H9 (cell line): ENCODE measurements around the gene STARD7. TPM values are rescaled to one million over a fixed set of nuclear protein-coding genes. Genes with fewer than 3 reads are reported as not detected.
A peak's percentile ranks its signal among the peaks of the same experiment; 100 is the strongest.

ENCODE experiments used
- DNase-seq: peaks from one replicate; pipeline ENCODE4 v3.0.0-alpha.2; 2017
- H2AFZ ChIP-seq: one replicate; pipeline ENCODE4 v1.6.1; 2013; ENCODE audit warnings: mild to moderate bottlenecking, low read length, control low read depth, moderate library complexity
- H2AK5ac ChIP-seq: 2 replicates; pipeline ENCODE4 v1.6.1; 2013; ENCODE audit warnings: low read length, control low read depth, mixed read lengths; ENCODE audit not compliant: insufficient read length
- H2BK120ac ChIP-seq: one replicate; pipeline ENCODE4 v1.6.1; 2013; ENCODE audit warnings: low read depth, mild to moderate bottlenecking, low read length, control low read depth, inconsistent platforms; ENCODE audit not compliant: poor library complexity, severe bottlenecking
- H2BK12ac ChIP-seq: 2 replicates; pipeline ENCODE4 v1.6.1; 2013; ENCODE audit warnings: low read length, control low read depth, mixed read lengths, low read depth; ENCODE audit not compliant: insufficient read length
- H2BK15ac ChIP-seq: 2 replicates; pipeline ENCODE4 v1.6.1; 2013; ENCODE audit warnings: low read depth, low read length, control low read depth
- H2BK20ac ChIP-seq: one replicate; pipeline ENCODE4 v1.6.1; 2013; ENCODE audit warnings: low read depth, mild to moderate bottlenecking, low read length, control low read depth, inconsistent platforms; ENCODE audit not compliant: poor library complexity, severe bottlenecking
- H2BK5ac ChIP-seq: 2 replicates; pipeline ENCODE4 v1.6.1; 2013; ENCODE audit warnings: low read length, control low read depth, mixed read lengths; ENCODE audit not compliant: insufficient read length
- H3K14ac ChIP-seq: 2 replicates; pipeline ENCODE4 v1.6.1; 2013; ENCODE audit warnings: low read length, control low read depth; ENCODE audit not compliant: insufficient read depth
- H3K18ac ChIP-seq: 2 replicates; pipeline ENCODE4 v1.6.1; 2013; ENCODE audit warnings: low read depth, mild to moderate bottlenecking, mixed read lengths, low read length, control low read depth; ENCODE audit not compliant: insufficient read length
- H3K23ac ChIP-seq: 2 replicates; pipeline ENCODE4 v1.6.1; 2013; ENCODE audit warnings: low read length, control low read depth, mixed read lengths, low read depth; ENCODE audit not compliant: insufficient read length
- H3K23me2 ChIP-seq: 2 replicates; pipeline ENCODE4 v1.6.1; 2013; ENCODE audit warnings: low read depth, mild to moderate bottlenecking, mixed read lengths, low read length, control low read depth; ENCODE audit not compliant: insufficient read length, poor library complexity, severe bottlenecking
- H3K27ac ChIP-seq: 2 replicates; pipeline ENCODE4 v1.5.1; 2013; ENCODE audit warnings: low read length, control low read depth, mixed read lengths, low read depth; ENCODE audit not compliant: insufficient read length
- H3K27me3 ChIP-seq: 2 replicates; pipeline ENCODE4 v1.6.1; 2013; ENCODE audit warnings: low read length, control low read depth, inconsistent platforms; ENCODE audit not compliant: insufficient read depth
- H3K4ac ChIP-seq: 2 replicates; pipeline ENCODE4 v1.6.1; 2013; ENCODE audit warnings: low read depth, mild to moderate bottlenecking, control low read depth, inconsistent platforms, low read length, moderate library complexity
- H3K4me1 ChIP-seq: 2 replicates; pipeline ENCODE4 v1.6.1; 2013; ENCODE audit warnings: low read length, control low read depth, inconsistent platforms; ENCODE audit not compliant: insufficient read depth
- H3K4me2 ChIP-seq: 2 replicates; pipeline ENCODE4 v1.6.1; 2013; ENCODE audit warnings: low read length, control low read depth, mixed read lengths; ENCODE audit not compliant: insufficient read length, insufficient read depth
- H3K56ac ChIP-seq: 2 replicates; pipeline ENCODE4 v1.6.1; 2013; ENCODE audit warnings: low read depth, mild to moderate bottlenecking, mixed read lengths, low read length, control low read depth; ENCODE audit not compliant: insufficient read length
- H3K79me1 ChIP-seq: 2 replicates; pipeline ENCODE4 v1.6.1; 2013; ENCODE audit warnings: low read depth, mild to moderate bottlenecking, moderate library complexity, low read length, control low read depth, inconsistent platforms; ENCODE audit not compliant: insufficient read depth, poor library complexity, severe bottlenecking
- H3K79me2 ChIP-seq: 2 replicates; pipeline ENCODE4 v1.6.1; 2013; ENCODE audit warnings: low read length, control low read depth, inconsistent platforms; ENCODE audit not compliant: insufficient read depth
- H3K9ac ChIP-seq: 2 replicates; pipeline ENCODE4 v1.6.1; 2013; ENCODE audit warnings: low read length, control low read depth, mixed read lengths; ENCODE audit not compliant: insufficient read length; ENCODE audit errors: extremely low read depth
- H3K9me3 ChIP-seq: one replicate; pipeline ENCODE4 v1.6.1; 2013; ENCODE audit warnings: low read depth, low read length, inconsistent platforms; ENCODE audit not compliant: control insufficient read depth
- H3T11ph ChIP-seq: one replicate; pipeline ENCODE4 v1.6.1; 2013; ENCODE audit warnings: mild to moderate bottlenecking, low read length, control low read depth, inconsistent platforms
- H4K20me1 ChIP-seq: one replicate; pipeline ENCODE4 v1.6.1; 2013; ENCODE audit not compliant: control insufficient read depth, insufficient read length, insufficient read depth
- H4K5ac ChIP-seq: 2 replicates; pipeline ENCODE4 v1.6.1; 2013; ENCODE audit warnings: low read depth, mild to moderate bottlenecking, mixed read lengths, low read length, control low read depth; ENCODE audit not compliant: insufficient read length
- H4K8ac ChIP-seq: replicated peaks from 2 replicates; pipeline ENCODE4 v1.6.1; 2013; ENCODE audit warnings: low read length, control low read depth, mixed read lengths, low read depth; ENCODE audit not compliant: insufficient read length
- H4K91ac ChIP-seq: 2 replicates; pipeline ENCODE4 v1.6.1; 2013; ENCODE audit warnings: low read depth, mild to moderate bottlenecking, moderate library complexity, mixed read lengths, low read length, control low read depth; ENCODE audit not compliant: insufficient read length
- H3K27ac Mint-ChIP-seq, 3 experiments: 2 replicates in 2 of 3; 3 replicates in 1 of 3; pipeline ENCODE4 v1.8.0; 2020 to 2021; ENCODE audit warnings: mixed read lengths in 3 of 3, mild to moderate bottlenecking in 1 of 3, moderate library complexity in 1 of 3
- H3K27me3 Mint-ChIP-seq: 2 replicates; pipeline ENCODE4 v1.8.0; 2021; ENCODE audit warnings: low read depth, mild to moderate bottlenecking, moderate library complexity, mixed read lengths
- H3K36me3 Mint-ChIP-seq, 3 experiments: 2 replicates in 2 of 3; 3 replicates in 1 of 3; pipeline ENCODE4 v1.8.0; 2020 to 2021; ENCODE audit warnings: low read depth in 3 of 3, mixed read lengths in 3 of 3; ENCODE audit not compliant: insufficient read depth in 1 of 3
- H3K4me1 Mint-ChIP-seq, 2 experiments: 2 replicates each; pipeline ENCODE4 v1.8.0; 2020; ENCODE audit warnings: mixed read lengths in 2 of 2
- H3K4me3 Mint-ChIP-seq, 2 experiments: 2 replicates in 1 of 2; 3 replicates in 1 of 2; pipeline ENCODE4 v1.8.0; 2020 to 2021; ENCODE audit warnings: mild to moderate bottlenecking in 2 of 2, mixed read lengths in 2 of 2, moderate library complexity in 1 of 2
- H3K9me3 Mint-ChIP-seq, 2 experiments: 2 replicates in 1 of 2; 3 replicates in 1 of 2; pipeline ENCODE4 v1.8.0; 2020; ENCODE audit warnings: mild to moderate bottlenecking in 2 of 2, mixed read lengths in 2 of 2, moderate library complexity in 1 of 2
- WGBS: extraction: QIAGEN DNeasy Blood & Tissue Kit; methylation state at CpG from one replicate; pipeline ENCODE4 v1.1.7; 2013; ENCODE audit warnings: missing lambda C conversion rate, low lambda C conversion rate, mixed read lengths; ENCODE audit not compliant: insufficient read length; ENCODE audit errors: extremely low coverage; 5-methylcytosine and 5-hydroxymethylcytosine counted together
- total RNA-seq: library from RNA; stranded (reverse); gene quantifications from 2 replicates; pipeline ENCODE4 v1.2.1, GENCODE V29; 2021
- TF ChIP-seq, protein P1 (sequence below): fragments of 200-600 bp; sonication (generic); conservative IDR thresholded peaks from 3 replicates; pipeline ENCODE4 v1.8.0; 2021; ENCODE audit warnings: antibody characterized with exemption, mild to moderate bottlenecking

STARD7 gene
- total RNA-seq, 1 experiment from 2014 or later, result 212 TPM

DNA sequence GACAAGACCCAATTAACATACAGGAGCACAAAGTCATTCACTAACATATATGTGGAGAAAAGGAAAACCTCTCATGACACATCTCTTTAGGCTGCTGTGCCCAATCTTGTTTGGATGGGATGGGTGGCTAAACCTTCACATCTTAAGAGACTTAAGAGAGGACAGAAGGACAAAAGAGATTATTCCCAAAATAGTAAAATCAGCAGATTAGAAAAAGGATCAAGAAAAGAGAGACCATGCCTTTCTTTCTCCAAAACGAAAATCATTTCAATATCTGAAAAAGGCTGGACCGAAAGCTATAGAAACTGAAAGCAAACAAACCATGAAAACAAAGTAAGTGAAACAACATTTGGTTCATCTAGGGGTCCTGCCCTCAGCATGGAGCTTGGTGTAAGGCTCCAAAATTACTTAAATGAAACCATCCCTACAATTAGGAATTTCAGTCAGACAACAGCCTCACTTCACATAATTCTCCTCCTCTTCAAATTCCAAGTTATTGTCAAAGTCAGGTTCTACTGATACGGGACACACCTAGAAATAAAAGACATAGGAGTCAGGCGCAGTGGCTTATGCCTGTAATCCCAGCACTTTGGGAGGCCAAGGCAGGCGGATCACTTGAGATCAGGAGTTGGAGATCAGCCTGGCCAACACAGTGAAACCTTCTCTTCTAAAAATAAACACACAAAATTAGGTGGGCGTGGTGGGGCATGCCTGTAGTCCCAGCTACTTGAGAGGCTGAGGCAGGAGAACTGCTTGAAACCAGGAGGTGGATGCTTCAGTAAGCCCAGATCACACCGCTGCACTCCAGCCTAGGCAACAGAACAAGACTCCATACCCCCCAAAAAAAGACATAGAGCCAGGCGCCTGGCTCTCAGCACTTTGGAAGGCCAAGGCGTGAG is 5.2 kb downstream of the STARD7 start:
- peaks cover 62% of the 10 kb centered on the region in 2 experiments for H3K4me1 Mint-ChIP-seq
- H3K36me3 Mint-ChIP-seq, result peaks cover 11 to 17% (median 15%) of the 10 kb centered on the region in 3 experiments; a peak in 6 of 7 replicates
- H3K23ac ChIP-seq, result no peak overlapping the region
- H3K4me1 ChIP-seq, result peaks cover 6% of the 10 kb centered on the region; the same call in 1 of the 2 replicates
- no peaks in the 10 kb centered on the region for H4K20me1 ChIP-seq
- no peak for DNase-seq
- H2AK5ac ChIP-seq, result no peak overlapping the region
- H2BK5ac ChIP-seq, result no peak overlapping the region
- no peak overlapping the region for H3K56ac ChIP-seq
- no peaks in the 10 kb centered on the region for H3K27me3 ChIP-seq
- H3K4me3 Mint-ChIP-seq, result no peak overlapping the region
- no peak overlapping the region for H2BK12ac ChIP-seq
- H3K4ac ChIP-seq, result no peak overlapping the region
- H2BK20ac ChIP-seq, result no peak overlapping the region
- H3K79me1 ChIP-seq, result peaks cover 4% of the 10 kb centered on the region
- no peak overlapping the region for H4K91ac ChIP-seq
- H4K8ac ChIP-seq, result no peak overlapping the region
- no peak overlapping the region for H3T11ph ChIP-seq
- peaks cover 70% of the 10 kb centered on the region for H3K79me2 ChIP-seq
- no peak overlapping the region for H3K4me2 ChIP-seq
- H2BK120ac ChIP-seq, result no peak overlapping the region
- no peak overlapping the region for H2AFZ ChIP-seq
- TF ChIP-seq, protein P1, sequence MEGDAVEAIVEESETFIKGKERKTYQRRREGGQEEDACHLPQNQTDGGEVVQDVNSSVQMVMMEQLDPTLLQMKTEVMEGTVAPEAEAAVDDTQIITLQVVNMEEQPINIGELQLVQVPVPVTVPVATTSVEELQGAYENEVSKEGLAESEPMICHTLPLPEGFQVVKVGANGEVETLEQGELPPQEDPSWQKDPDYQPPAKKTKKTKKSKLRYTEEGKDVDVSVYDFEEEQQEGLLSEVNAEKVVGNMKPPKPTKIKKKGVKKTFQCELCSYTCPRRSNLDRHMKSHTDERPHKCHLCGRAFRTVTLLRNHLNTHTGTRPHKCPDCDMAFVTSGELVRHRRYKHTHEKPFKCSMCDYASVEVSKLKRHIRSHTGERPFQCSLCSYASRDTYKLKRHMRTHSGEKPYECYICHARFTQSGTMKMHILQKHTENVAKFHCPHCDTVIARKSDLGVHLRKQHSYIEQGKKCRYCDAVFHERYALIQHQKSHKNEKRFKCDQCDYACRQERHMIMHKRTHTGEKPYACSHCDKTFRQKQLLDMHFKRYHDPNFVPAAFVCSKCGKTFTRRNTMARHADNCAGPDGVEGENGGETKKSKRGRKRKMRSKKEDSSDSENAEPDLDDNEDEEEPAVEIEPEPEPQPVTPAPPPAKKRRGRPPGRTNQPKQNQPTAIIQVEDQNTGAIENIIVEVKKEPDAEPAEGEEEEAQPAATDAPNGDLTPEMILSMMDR, result no peak
- no peak overlapping the region for H3K18ac ChIP-seq
- peaks cover 10% of the 10 kb centered on the region for H3K23me2 ChIP-seq
- no CpG with 5 or more reads among the region's 9 CpGs for WGBS
- no peak overlapping the region for H3K14ac ChIP-seq
- H3K9ac ChIP-seq, result no peak overlapping the region
- peak overlapping the region in 1 of 3 experiments; percentile 55; a peak in 1 of 7 replicates for H3K27ac Mint-ChIP-seq
- no peaks in the 10 kb centered on the region for H3K9me3 ChIP-seq
- H3K9me3 Mint-ChIP-seq, result peaks cover 0 to 3% of the 10 kb centered on the region in 2 experiments; a peak in 2 of 5 replicates
- no peak overlapping the region for H2BK15ac ChIP-seq
- H3K27me3 Mint-ChIP-seq, result no peaks in the 10 kb centered on the region
- H3K27ac ChIP-seq, result no peak overlapping the region
- H4K5ac ChIP-seq, result no peak overlapping the region
